IMR-90 (cell line): ENCODE data around the gene KRTAP13-4. TPM values are rescaled to one million over a fixed set of nuclear protein-coding genes. Genes with fewer than 3 reads are reported as not detected.

ENCODE experiments used
- ATAC-seq: fragments of 200-7000 bp; cut with Tn5 transposase; 2 replicates; pipeline ENCODE4 v1.9.1; 2020; ENCODE audit warnings: low read depth, mild to moderate bottlenecking, moderate library complexity
- BruUV-seq: library from RNA; stranded (reverse); fragments of 400-500 nt; replicated peaks from 2 replicates; lab custom pipeline; 2021; lab: Mats Ljungman, UMichigan
- CTCF ChIA-PET: fragments of 300-600 bp; formaldehyde crosslinking; extraction: SDS; loops from one replicate; lab custom pipeline; 2021; ENCODE audit warnings: antibody characterized with exemption; lab: Yijun Ruan, JAX
- POLR2A ChIA-PET: fragments of 300-600 bp; sonication (Branson Sonifier 250); formaldehyde crosslinking; loops from one replicate; lab custom pipeline; 2022; ENCODE audit warnings: antibody characterized with exemption; ENCODE audit not compliant: unreplicated experiment; lab: Charles Lee
- DNase-seq: peaks from one replicate; pipeline ENCODE4 v3.0.0; 2013
- H2AFZ ChIP-seq: replicated peaks from 2 replicates; pipeline ENCODE3; 2013; ENCODE audit warnings: low read length, mild to moderate bottlenecking; ENCODE audit not compliant: poor library complexity
- H2AK5ac ChIP-seq: 2 replicates; pipeline ENCODE4 v1.6.1; 2013; ENCODE audit warnings: low read depth, low read length, inconsistent platforms
- H2AK9ac ChIP-seq: replicated peaks from 2 replicates; pipeline ENCODE3; 2013; ENCODE audit warnings: mild to moderate bottlenecking, low read depth, low read length, moderate library complexity; ENCODE audit not compliant: poor library complexity
- H2BK120ac ChIP-seq: 2 replicates; pipeline ENCODE4 v1.6.1; 2013; ENCODE audit warnings: low read depth, low read length, inconsistent platforms
- H2BK15ac ChIP-seq: 3 replicates; pipeline ENCODE4 v1.6.1; 2013; ENCODE audit warnings: low read depth, low read length, inconsistent platforms
- H2BK20ac ChIP-seq: 2 replicates; pipeline ENCODE4 v1.6.1; 2013; ENCODE audit warnings: low read depth, mild to moderate bottlenecking, inconsistent platforms, low read length, moderate library complexity
- H2BK5ac ChIP-seq: 2 replicates; pipeline ENCODE4 v1.6.1; 2013; ENCODE audit warnings: mild to moderate bottlenecking, low read depth, low read length, inconsistent platforms; ENCODE audit not compliant: poor library complexity, severe bottlenecking
- H3K14ac ChIP-seq: replicated peaks from 2 replicates; pipeline ENCODE4 v1.6.1; 2013; ENCODE audit warnings: low read depth, low read length, inconsistent platforms
- H3K18ac ChIP-seq: 2 replicates; pipeline ENCODE4 v1.6.1; 2013; ENCODE audit warnings: low read depth, low read length, control low read depth
- H3K23ac ChIP-seq: 2 replicates; pipeline ENCODE4 v1.6.1; 2013; ENCODE audit warnings: low read depth, low read length, inconsistent platforms
- H3K27ac ChIP-seq: 2 replicates; pipeline ENCODE4 v1.5.1; 2013; ENCODE audit warnings: mild to moderate bottlenecking, control low read depth, low read length; ENCODE audit not compliant: insufficient read depth
- H3K27me3 ChIP-seq: 2 replicates; pipeline ENCODE4 v1.6.1; 2013; ENCODE audit warnings: low read length; ENCODE audit not compliant: control insufficient read depth, insufficient read depth
- H3K36me3 ChIP-seq: 2 replicates; pipeline ENCODE4 v1.6.1; 2013; ENCODE audit warnings: low read length, mixed read lengths; ENCODE audit not compliant: control insufficient read depth, insufficient read depth
- H3K4ac ChIP-seq: 2 replicates; pipeline ENCODE4 v1.6.1; 2013; ENCODE audit warnings: low read depth, low read length, inconsistent platforms
- H3K4me1 ChIP-seq: 2 replicates; pipeline ENCODE4 v1.6.1; 2013; ENCODE audit warnings: low read length, mixed read lengths; ENCODE audit not compliant: control insufficient read depth, insufficient read depth
- H3K4me2 ChIP-seq: 2 replicates; pipeline ENCODE4 v1.6.1; 2013; ENCODE audit warnings: low read depth, mild to moderate bottlenecking, control low read depth, low read length, moderate library complexity
- H3K4me3 ChIP-seq: 2 replicates; pipeline ENCODE4 v1.5.1; 2013; ENCODE audit warnings: low read depth, mild to moderate bottlenecking, control low read depth, low read length, moderate library complexity; ENCODE audit not compliant: insufficient read depth
- H3K56ac ChIP-seq: 2 replicates; pipeline ENCODE4 v1.6.1; 2013; ENCODE audit warnings: low read length, inconsistent platforms; ENCODE audit not compliant: insufficient read depth; ENCODE audit errors: extremely low read depth
- H3K79me1 ChIP-seq, 2 experiments: 2 replicates each; pipeline ENCODE4 v1.6.1; 2013; ENCODE audit warnings: low read length in 2 of 2, inconsistent platforms in 1 of 2, low read depth in 1 of 2
- H3K9ac ChIP-seq: 2 replicates; pipeline ENCODE4 v1.6.1; 2013; ENCODE audit warnings: low read depth, low read length, control low read depth
- H3K9me1 ChIP-seq: 2 replicates; pipeline ENCODE4 v1.6.1; 2013; ENCODE audit warnings: low read length, inconsistent platforms; ENCODE audit not compliant: insufficient read depth
- H3K9me3 ChIP-seq: 2 replicates; pipeline ENCODE4 v1.6.1; 2013; ENCODE audit warnings: low read length; ENCODE audit not compliant: control insufficient read depth, insufficient read depth
- H4K20me1 ChIP-seq: 2 replicates; pipeline ENCODE4 v1.6.1; 2013; ENCODE audit warnings: low read length, inconsistent platforms; ENCODE audit not compliant: insufficient read depth
- H4K5ac ChIP-seq: 2 replicates; pipeline ENCODE4 v1.6.1; 2013; ENCODE audit warnings: mild to moderate bottlenecking, low read depth, low read length, control low read depth
- H4K8ac ChIP-seq, 2 experiments: 2 replicates each; pipeline ENCODE4 v1.6.1; 2013; ENCODE audit warnings: low read depth in 2 of 2, low read length in 2 of 2, control low read depth in 1 of 2, inconsistent platforms in 1 of 2
- H4K91ac ChIP-seq: 2 replicates; pipeline ENCODE4 v1.6.1; 2013; ENCODE audit warnings: low read depth, low read length, inconsistent platforms; ENCODE audit not compliant: insufficient read depth
- BHLHE40 ChIP-seq: fragments of 150-350 bp; IDR thresholded peaks from 2 replicates; pipeline ENCODE4 v1.6.1; 2016; ENCODE audit warnings: mild to moderate bottlenecking, low read depth, low read length
- CEBPB ChIP-seq: IDR thresholded peaks from 2 replicates; pipeline ENCODE4 v1.6.1; 2012; ENCODE audit warnings: low read depth, low read length, improper control_type of control experiment
- CHD1 ChIP-seq: IDR thresholded peaks from 2 replicates; pipeline ENCODE4 v1.6.1; 2012; ENCODE audit warnings: low read depth, low read length, improper control_type of control experiment
- CTCF ChIP-seq: conservative IDR thresholded peaks from 2 replicates; pipeline ENCODE4 v1.5.1; 2012; ENCODE audit warnings: mild to moderate bottlenecking, low read depth, low read length, improper control_type of control experiment
- ELK1 ChIP-seq: fragments of 150-350 bp; IDR thresholded peaks from 2 replicates; pipeline ENCODE4 v1.6.1; 2016; ENCODE audit warnings: low read depth, mild to moderate bottlenecking, low read length, moderate library complexity, borderline replicate concordance
- FOS ChIP-seq: fragments of 150-350 bp; IDR thresholded peaks from 2 replicates; pipeline ENCODE4 v1.6.1; 2016; ENCODE audit warnings: low read depth, low read length
- MXI1 ChIP-seq: IDR thresholded peaks from 2 replicates; pipeline ENCODE4 v1.6.1; 2012; ENCODE audit warnings: low read depth, mild to moderate bottlenecking, low read length, moderate library complexity, borderline replicate concordance
- NFE2L2 ChIP-seq: fragments of 150-350 bp; IDR thresholded peaks from 2 replicates; pipeline ENCODE4 v1.6.1; 2016; ENCODE audit warnings: low read depth, mild to moderate bottlenecking, low read length
- POLR2A ChIP-seq: IDR thresholded peaks from 2 replicates; pipeline ENCODE4 v1.6.1; 2012; ENCODE audit warnings: mild to moderate bottlenecking, low read depth, low read length
- RAD21 ChIP-seq: IDR thresholded peaks from 2 replicates; pipeline ENCODE4 v1.6.1; 2012; ENCODE audit warnings: low read length, improper control_type of control experiment
- RFX5 ChIP-seq: IDR thresholded peaks from 2 replicates; pipeline ENCODE4 v1.8.0; 2012; ENCODE audit warnings: low read depth, mild to moderate bottlenecking, low read length, moderate library complexity
- SMC3 ChIP-seq: fragments of 150-350 bp; IDR thresholded peaks from 2 replicates; pipeline ENCODE4 v1.6.1; 2016; ENCODE audit warnings: low read depth, mild to moderate bottlenecking, antibody characterized with exemption, low read length, moderate library complexity
- USF2 ChIP-seq: fragments of 150-350 bp; IDR thresholded peaks from 2 replicates; pipeline ENCODE4 v1.6.1; 2017; ENCODE audit warnings: mild to moderate bottlenecking, antibody characterized with exemption, low read length, low read depth
- WGBS, 2 experiments: methylation state at CpG; one replicate each; pipeline versions ENCODE4 v1.1.5 to v1.1.7; 2013; ENCODE audit warnings: missing lambda C conversion rate in 2 of 2; ENCODE audit not compliant: insufficient read length in 1 of 2; ENCODE audit errors: extremely low coverage in 2 of 2; 5-methylcytosine and 5-hydroxymethylcytosine counted together
- dilution Hi-C: fragments of 300-500 bp; cut with HindIII; formaldehyde crosslinking; loops from one replicate; pipeline ENCODE4 v1.14.3; 2018; ENCODE audit warnings: low sequenced_read_pairs; ENCODE audit not compliant: unreplicated experiment
- in situ Hi-C: fragments of 300-500 bp; cut with MboI; formaldehyde crosslinking; loops from 3 replicates; pipeline ENCODE4 v1.14.3; 2019; ENCODE audit warnings: low sequenced_read_pairs, inconsistent platforms, mixed read lengths
- intact Hi-C: fragments of 100-400 bp; cut with micrococcal nuclease; formaldehyde crosslinking; loops from 2 replicates; pipeline ENCODE4 v1.10.0; 2022
- polyA plus RNA-seq, 3 experiments: library from polyadenylated mRNA; depleted of rRNA; stranded (reverse); fragments of >200 nt; gene quantifications; 2 replicates each; pipeline ENCODE4 v1.2.3, GENCODE V29; 2012; ENCODE audit warnings: low replicate concordance in 1 of 3
- total RNA-seq: library from RNA; depleted of rRNA; stranded (reverse); fragments of >200 nt; gene quantifications from 2 replicates; pipeline ENCODE4 v1.2.3, GENCODE V29; 2012

KRTAP13-4 gene
- total and polyA plus RNA-seq, 2 of the 4 experiments (the other 2 are of a cell fraction): not detected

GRCh38 chr21:30434033-30434631 is 4.1 kb downstream of the KRTAP13-4 start:
- no peak overlapping the region for H2AFZ ChIP-seq
- TF ChIP-seq RAD21 (no peak), CHD1 (no peak), CTCF (no peak; the same call in 1 of the 2 replicates), NFE2L2 (no peak), SMC3 (no peak), BHLHE40 (no peak), FOS (no peak), ELK1 (no peak), CEBPB (no peak), USF2 (no peak), POLR2A (no peak), MXI1 (no peak), RFX5 (no peak)
- no peak overlapping the region for H2BK120ac ChIP-seq
- no peak overlapping the region for H3K14ac ChIP-seq
- ChIA-PET POLR2A (no interaction called here), CTCF (no interaction called here)
- no peak overlapping the region for H3K56ac ChIP-seq
- no peak overlapping the region for H2BK20ac ChIP-seq
- intact Hi-C loops: no loop called here
- H4K91ac ChIP-seq: no peak overlapping the region
- H3K23ac ChIP-seq: no peak overlapping the region
- in situ Hi-C loops: no loop called here
- no peak for ATAC-seq
- H3K4me3 ChIP-seq: no peak overlapping the region
- no peak overlapping the region for H4K5ac ChIP-seq
- DNase-seq: no peak
- no peak overlapping the region for H2AK9ac ChIP-seq
- BruUV-seq: no TSS peak
- no peak overlapping the region for H3K18ac ChIP-seq
- no peak overlapping the region for H3K4ac ChIP-seq
- no peaks in the 10 kb centered on the region for H3K9me1 ChIP-seq
- H3K36me3 ChIP-seq: no peaks in the 10 kb centered on the region
- H3K4me2 ChIP-seq: no peak overlapping the region
- H3K4me1 ChIP-seq: no peaks in the 10 kb centered on the region
- dilution Hi-C loops: no loop called here
- no peak overlapping the region for H3K27ac ChIP-seq
- H2BK15ac ChIP-seq: no peak overlapping the region
- no peak overlapping the region for H3K9ac ChIP-seq
- H4K8ac ChIP-seq: no peak overlapping the region
- no peaks in the 10 kb centered on the region for H4K20me1 ChIP-seq
- no CpG with 5 or more reads among the region's 10 CpGs for WGBS, 2 experiments
- H3K27me3 ChIP-seq: no peaks in the 10 kb centered on the region
- peaks cover 15% of the 10 kb centered on the region for H3K9me3 ChIP-seq
- no peak overlapping the region for H2AK5ac ChIP-seq
- no peaks in the 10 kb centered on the region for H3K79me1 ChIP-seq
- no peak overlapping the region for H2BK5ac ChIP-seq
